ENCODE measurements around the gene AGFG1.
"Not testable (repeated sequence)": the region's sequence is repeated elsewhere in the genome, so short reads cannot be mapped to it uniquely, and the experiment has no call there.

Gene AGFG1

DNA sequence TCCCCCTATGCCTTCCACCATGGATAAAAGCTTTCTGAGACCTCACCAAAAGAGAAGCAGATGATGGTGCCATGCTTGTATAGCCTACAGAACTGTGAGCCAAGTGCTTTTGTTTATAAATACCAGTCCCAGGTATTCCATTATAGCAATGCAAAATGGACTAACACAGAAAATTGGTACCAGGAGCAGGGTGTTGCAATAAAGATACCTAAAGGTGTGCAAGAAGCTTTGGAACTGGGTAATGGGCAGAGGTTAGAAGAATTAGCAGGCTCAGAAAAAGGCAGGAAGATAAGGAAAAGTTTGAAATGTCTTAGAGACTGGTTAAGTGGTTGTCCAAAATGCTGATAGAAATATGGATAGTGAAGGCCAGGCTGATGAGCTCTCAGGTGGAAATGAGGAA lies 110.4 kb downstream of the AGFG1 start:
- no peak overlapping the region for H4K5ac ChIP-seq (ENCODE audit: low read length)
- no peak overlapping the region for H3K4ac ChIP-seq (ENCODE audit: low read depth, low read length)
- no peaks in the 10 kb centered on the region for H3K79me2 ChIP-seq (ENCODE audit: control insufficient read depth, insufficient read depth, low read length)
- no peaks in the 10 kb centered on the region for H3K36me3 ChIP-seq (ENCODE audit: control insufficient read depth, insufficient read depth, low read length)
- H3K27me3 ChIP-seq (ENCODE audit: insufficient read depth, low read length, poor library complexity), result no peaks in the 10 kb centered on the region
- no peak overlapping the region for H2BK5ac ChIP-seq (ENCODE audit: low read length)
- H3K79me1 ChIP-seq (ENCODE audit: low read length), result no peaks in the 10 kb centered on the region
- no peak overlapping the region for H3K23ac ChIP-seq (ENCODE audit: low read length)
- H3K4me3 ChIP-seq (ENCODE audit: low read length), result no peak overlapping the region
- no peak overlapping the region for H3K27ac ChIP-seq (ENCODE audit: low read depth, low read length)
- DNase-seq, result no peak
- no peak overlapping the region for H2BK15ac ChIP-seq (replicated peaks; ENCODE audit: low read depth)
- no peaks in the 10 kb centered on the region for H3K4me1 ChIP-seq (ENCODE audit: control insufficient read depth, low read depth, low read length)
- no peak overlapping the region for H3K56ac ChIP-seq (ENCODE audit: low read length)
- no peak overlapping the region for H3K9ac ChIP-seq (ENCODE audit: low read length)
- H2AK5ac ChIP-seq (ENCODE audit: low read length), result no peak overlapping the region
- no peak overlapping the region for H3K18ac ChIP-seq (ENCODE audit: low read length)
- H4K8ac ChIP-seq (ENCODE audit: low read depth, low read length), result peak overlapping the region; percentile 14
- no peak overlapping the region for H3K4me2 ChIP-seq (ENCODE audit: low read length)
- no peak overlapping the region for H2BK120ac ChIP-seq (ENCODE audit: low read depth, low read length)

DNA sequence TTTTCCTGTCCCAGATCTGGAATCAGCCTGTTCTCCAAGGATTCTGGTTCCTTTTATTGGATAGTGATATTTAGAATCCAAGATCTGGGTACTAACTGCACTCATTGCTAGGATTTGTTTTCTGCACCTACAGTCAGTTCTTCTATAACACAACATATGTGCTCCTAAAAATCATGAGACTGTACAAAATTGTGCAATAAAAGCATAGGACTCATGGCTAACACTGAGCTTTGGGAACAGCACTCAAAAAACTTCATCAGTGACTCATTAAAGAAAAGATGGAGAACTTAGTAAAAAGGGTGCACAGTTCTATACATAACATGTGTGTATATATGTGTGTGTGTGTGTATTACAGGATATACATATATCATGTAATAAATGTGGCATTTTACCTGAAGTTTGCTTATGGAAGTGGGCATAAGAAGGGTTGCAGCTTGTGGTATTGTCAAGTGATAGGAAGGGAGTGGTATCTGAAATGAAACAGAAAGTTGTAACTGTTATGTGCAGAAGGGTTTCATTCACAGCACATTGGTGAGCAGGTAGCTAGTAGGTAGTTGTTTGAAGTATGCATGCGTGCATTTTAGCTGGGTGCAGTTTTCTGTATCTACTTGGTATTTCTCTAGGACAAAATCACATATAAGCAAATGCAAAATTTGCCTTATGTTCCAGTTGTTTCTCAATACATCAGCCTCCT lies 120.9 kb downstream of the AGFG1 start:
- H3K4me2 ChIP-seq (ENCODE audit: low read length), result no peak overlapping the region
- WGBS (ENCODE audit: extremely low coverage, insufficient coverage, low lambda C conversion rate), result no CpG with 5 or more reads among the region's 1 CpG
- H3K56ac ChIP-seq (ENCODE audit: low read length), result no peak overlapping the region

DNA sequence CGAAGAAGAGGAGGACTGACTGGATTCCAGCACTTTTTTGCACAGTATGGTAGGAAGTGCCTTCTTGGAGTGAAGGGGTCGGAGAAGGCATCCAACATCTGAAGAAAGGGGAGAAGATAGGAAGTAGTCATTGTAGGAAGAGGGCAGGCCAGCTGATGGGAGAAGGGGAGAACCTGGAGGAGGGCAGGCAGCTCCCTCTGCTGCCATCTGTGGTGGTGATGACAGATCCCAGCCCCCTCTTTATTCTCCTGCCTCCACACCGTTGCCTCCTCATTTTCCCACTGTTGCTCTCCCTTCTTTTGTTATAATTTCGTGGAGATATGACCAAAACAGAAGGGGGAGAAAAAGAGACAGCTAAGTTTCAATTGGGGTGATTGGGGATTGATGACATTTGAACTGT lies 123.8 kb downstream of the AGFG1 start:
- Histone ChIP-seq H2AK5ac (ENCODE audit: low read length) (no peak overlapping the region), H3K27ac (ENCODE audit: low read depth, low read length) (no peak overlapping the region), H3K23ac (ENCODE audit: low read length) (no peak overlapping the region), H3K56ac (ENCODE audit: low read length) (no peak overlapping the region), H4K5ac (ENCODE audit: low read length) (no peak overlapping the region), H3K79me1 (ENCODE audit: low read length) (no peaks in the 10 kb centered on the region), H3K79me2 (ENCODE audit: control insufficient read depth, insufficient read depth, low read length) (no peaks in the 10 kb centered on the region), H3K4me3 (ENCODE audit: low read length) (no peak overlapping the region), H3K4ac (ENCODE audit: low read depth, low read length) (no peak overlapping the region), H3K18ac (ENCODE audit: low read length) (no peak overlapping the region), H3K36me3 (ENCODE audit: control insufficient read depth, insufficient read depth, low read length) (no peaks in the 10 kb centered on the region), H3K4me2 (ENCODE audit: low read length) (no peak overlapping the region), H2BK5ac (ENCODE audit: low read length) (no peak overlapping the region), H3K4me1 (ENCODE audit: control insufficient read depth, low read depth, low read length) (peaks cover 4% of the 10 kb centered on the region), H3K9ac (ENCODE audit: low read length) (no peak overlapping the region), H3K27me3 (ENCODE audit: insufficient read depth, low read length, poor library complexity) (no peaks in the 10 kb centered on the region), H2BK120ac (ENCODE audit: low read depth, low read length) (no peak overlapping the region), H4K8ac (ENCODE audit: low read depth, low read length) (no peak overlapping the region), H2BK15ac (replicated peaks; ENCODE audit: low read depth) (no peak overlapping the region)
- DNase-seq, result peak; percentile 27
- WGBS (ENCODE audit: extremely low coverage, insufficient coverage, low lambda C conversion rate), result no CpG with 5 or more reads among the region's 4 CpGs

More for the DNA sequence above, 120.9 kb downstream of the AGFG1 start:
- Histone ChIP-seq H3K4ac (ENCODE audit: low read depth, low read length) (no peak overlapping the region), H3K4me3 (ENCODE audit: low read length) (no peak overlapping the region), H3K79me2 (ENCODE audit: control insufficient read depth, insufficient read depth, low read length) (no peaks in the 10 kb centered on the region), H3K27me3 (ENCODE audit: insufficient read depth, low read length, poor library complexity) (no peaks in the 10 kb centered on the region), H3K9ac (ENCODE audit: low read length) (no peak overlapping the region), H2BK5ac (ENCODE audit: low read length) (no peak overlapping the region), H3K27ac (ENCODE audit: low read depth, low read length) (no peak overlapping the region), H3K4me1 (ENCODE audit: control insufficient read depth, low read depth, low read length) (peaks cover 3% of the 10 kb centered on the region), H3K23ac (ENCODE audit: low read length) (no peak overlapping the region), H4K8ac (ENCODE audit: low read depth, low read length) (no peak overlapping the region), H2BK120ac (ENCODE audit: low read depth, low read length) (no peak overlapping the region), H2BK15ac (replicated peaks; ENCODE audit: low read depth) (no peak overlapping the region), H3K36me3 (ENCODE audit: control insufficient read depth, insufficient read depth, low read length) (no peaks in the 10 kb centered on the region), H2AK5ac (ENCODE audit: low read length) (no peak overlapping the region), H3K18ac (ENCODE audit: low read length) (no peak overlapping the region), H4K5ac (ENCODE audit: low read length) (no peak overlapping the region), H3K79me1 (ENCODE audit: low read length) (no peaks in the 10 kb centered on the region)
- DNase-seq, result no peak

DNA sequence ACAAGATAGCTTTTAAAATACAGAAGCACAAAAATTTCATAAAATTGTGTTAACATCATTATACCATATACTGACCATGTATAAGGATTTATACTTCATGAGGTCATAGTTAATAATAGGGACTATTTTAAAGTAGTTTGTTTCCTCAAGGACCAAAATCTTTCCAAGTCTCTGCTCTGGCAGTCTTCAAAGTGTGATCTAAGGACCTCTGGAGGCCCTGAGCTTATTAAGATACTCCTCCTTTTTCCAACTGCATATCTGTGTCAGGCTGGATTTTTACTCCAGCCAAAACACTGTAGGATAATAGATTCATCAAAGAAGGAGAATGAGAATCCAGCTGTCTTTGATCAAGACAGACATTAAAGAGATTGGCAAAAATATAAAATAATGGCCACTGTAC lies 125.1 kb downstream of the AGFG1 start:
- H3K27ac ChIP-seq (ENCODE audit: low read depth, low read length), result no peak overlapping the region
- H2BK15ac ChIP-seq (replicated peaks; ENCODE audit: low read depth), result no peak overlapping the region
- H3K36me3 ChIP-seq (ENCODE audit: control insufficient read depth, insufficient read depth, low read length), result no peaks in the 10 kb centered on the region
- no peak overlapping the region for H2AK5ac ChIP-seq (ENCODE audit: low read length)
- H3K4me1 ChIP-seq (ENCODE audit: control insufficient read depth, low read depth, low read length), result peaks cover 4% of the 10 kb centered on the region
- H3K23ac ChIP-seq (ENCODE audit: low read length), result no peak overlapping the region
- H3K27me3 ChIP-seq (ENCODE audit: insufficient read depth, low read length, poor library complexity), result no peaks in the 10 kb centered on the region
- no peak for DNase-seq
- no peak overlapping the region for H3K56ac ChIP-seq (ENCODE audit: low read length)
- no peak overlapping the region for H2BK120ac ChIP-seq (ENCODE audit: low read depth, low read length)
- H3K79me2 ChIP-seq (ENCODE audit: control insufficient read depth, insufficient read depth, low read length), result no peaks in the 10 kb centered on the region
- no peak overlapping the region for H4K8ac ChIP-seq (ENCODE audit: low read depth, low read length)
- H3K18ac ChIP-seq (ENCODE audit: low read length), result no peak overlapping the region
- no peak overlapping the region for H2BK5ac ChIP-seq (ENCODE audit: low read length)
- no peak overlapping the region for H3K4me2 ChIP-seq (ENCODE audit: low read length)
- no peak overlapping the region for H3K4ac ChIP-seq (ENCODE audit: low read depth, low read length)
- H3K4me3 ChIP-seq (ENCODE audit: low read length), result no peak overlapping the region
- H4K5ac ChIP-seq (ENCODE audit: low read length), result no peak overlapping the region
- H3K79me1 ChIP-seq (ENCODE audit: low read length), result no peaks in the 10 kb centered on the region
- no peak overlapping the region for H3K9ac ChIP-seq (ENCODE audit: low read length)

DNA sequence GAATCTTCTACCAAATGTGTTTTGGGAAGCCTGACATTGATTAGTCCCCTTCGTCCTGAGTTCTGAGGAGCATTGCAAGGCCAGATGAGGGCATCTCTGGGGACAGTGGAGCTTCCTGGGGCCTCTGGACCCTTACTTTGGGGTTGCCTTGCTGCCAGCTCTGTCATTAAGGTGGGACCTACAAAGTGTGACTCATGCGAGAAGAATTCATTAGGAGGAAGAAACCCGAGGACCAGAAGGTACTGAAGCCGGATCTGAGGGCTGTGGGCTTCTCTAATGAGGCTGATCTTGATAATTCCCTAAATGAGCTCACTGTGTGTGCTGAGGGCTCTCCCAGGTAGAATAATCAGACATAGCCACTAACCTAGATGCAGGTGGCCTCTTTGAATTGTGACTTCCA lies 126.0 kb downstream of the AGFG1 start:
- Histone ChIP-seq H3K18ac (ENCODE audit: low read length) (no peak overlapping the region), H4K5ac (ENCODE audit: low read length) (no peak overlapping the region), H3K27ac (ENCODE audit: low read depth, low read length) (no peak overlapping the region), H3K27me3 (ENCODE audit: insufficient read depth, low read length, poor library complexity) (no peaks in the 10 kb centered on the region), H2AK5ac (ENCODE audit: low read length) (no peak overlapping the region), H3K23ac (ENCODE audit: low read length) (no peak overlapping the region), H3K79me2 (ENCODE audit: control insufficient read depth, insufficient read depth, low read length) (no peaks in the 10 kb centered on the region), H3K9ac (ENCODE audit: low read length) (no peak overlapping the region), H2BK5ac (ENCODE audit: low read length) (no peak overlapping the region), H3K4me1 (ENCODE audit: control insufficient read depth, low read depth, low read length) (peaks cover 4% of the 10 kb centered on the region), H4K8ac (ENCODE audit: low read depth, low read length) (no peak overlapping the region), H3K36me3 (ENCODE audit: control insufficient read depth, insufficient read depth, low read length) (no peaks in the 10 kb centered on the region), H3K4me3 (ENCODE audit: low read length) (no peak overlapping the region), H3K56ac (ENCODE audit: low read length) (no peak overlapping the region), H3K79me1 (ENCODE audit: low read length) (no peaks in the 10 kb centered on the region), H2BK120ac (ENCODE audit: low read depth, low read length) (no peak overlapping the region), H2BK15ac (replicated peaks; ENCODE audit: low read depth) (no peak overlapping the region), H3K4me2 (ENCODE audit: low read length) (no peak overlapping the region), H3K4ac (ENCODE audit: low read depth, low read length) (no peak overlapping the region)
- peak; percentile 90 for DNase-seq
- WGBS (ENCODE audit: extremely low coverage, insufficient coverage, low lambda C conversion rate), result no CpG with 5 or more reads among the region's 4 CpGs

DNA sequence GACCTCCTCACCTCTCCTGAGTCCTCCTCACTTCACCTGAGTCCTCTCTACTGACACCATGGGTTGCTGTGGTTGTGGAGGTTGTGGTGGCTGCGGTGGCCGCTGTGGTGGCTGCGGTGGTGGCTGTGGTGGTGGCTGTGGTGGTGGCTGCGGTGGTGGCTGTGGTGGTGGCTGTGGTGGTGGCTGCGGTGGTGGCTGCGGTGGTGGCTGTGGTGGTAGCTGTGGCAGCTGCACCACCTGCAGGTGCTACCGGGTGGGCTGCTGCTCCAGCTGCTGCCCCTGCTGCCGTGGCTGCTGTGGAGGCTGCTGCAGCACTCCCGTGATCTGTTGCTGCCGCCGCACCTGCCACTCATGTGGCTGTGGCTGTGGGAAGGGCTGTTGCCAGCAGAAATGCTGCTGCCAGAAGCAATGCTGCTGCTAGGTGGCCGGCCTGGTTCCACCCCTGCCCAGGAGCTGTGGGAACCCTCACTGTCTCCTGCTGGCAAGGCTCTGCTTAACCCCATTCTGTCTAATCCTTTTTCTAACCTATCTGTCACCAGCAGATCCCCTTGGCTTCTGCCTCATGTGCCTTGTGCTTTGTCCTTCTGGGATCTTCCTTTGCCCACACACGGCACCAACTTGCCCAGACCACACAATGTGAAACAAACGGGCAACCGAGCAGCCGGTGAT lies 127.0 kb downstream of the AGFG1 start, which contains the start of gene SCYGR2:
SCYGR2 (plus strand) TSS at position 59 of the 669 bp plus-strand sequence; CDS start at position 59, 0 bp downstream.
- H3K4me2 ChIP-seq (ENCODE audit: low read length); H2BK15ac ChIP-seq (replicated peaks; ENCODE audit: low read depth); DNase-seq; H2BK120ac ChIP-seq (ENCODE audit: low read depth, low read length); H3K79me2 ChIP-seq (ENCODE audit: control insufficient read depth, insufficient read depth, low read length); H3K4me1 ChIP-seq (ENCODE audit: control insufficient read depth, low read depth, low read length); H3K79me1 ChIP-seq (ENCODE audit: low read length); H3K56ac ChIP-seq (ENCODE audit: low read length); H4K8ac ChIP-seq (ENCODE audit: low read depth, low read length); H3K27ac ChIP-seq (ENCODE audit: low read depth, low read length); H3K18ac ChIP-seq (ENCODE audit: low read length); H3K4me3 ChIP-seq (ENCODE audit: low read length); H3K36me3 ChIP-seq (ENCODE audit: control insufficient read depth, insufficient read depth, low read length); H2AK5ac ChIP-seq (ENCODE audit: low read length); H3K4ac ChIP-seq (ENCODE audit: low read depth, low read length); H3K27me3 ChIP-seq (ENCODE audit: insufficient read depth, low read length, poor library complexity); H4K5ac ChIP-seq (ENCODE audit: low read length); H3K9ac ChIP-seq (ENCODE audit: low read length); H2BK5ac ChIP-seq (ENCODE audit: low read length): not testable (repeated sequence)
- peak within 1 kb of the TSS; percentile 35 for H3K23ac ChIP-seq (ENCODE audit: low read length)
- no CpG with 5 or more reads among the region's 16 CpGs for WGBS (ENCODE audit: extremely low coverage, insufficient coverage, low lambda C conversion rate)
